Breast epithelium (tissue), 4 donors: ENCODE data around the gene HMCN2. TPM values are rescaled to one million over a fixed set of nuclear protein-coding genes. Genes with fewer than 3 reads are reported as not detected.

Experiments used
- DNase-seq, 2 donors: peaks; one replicate each; pipeline ENCODE4 v3.0.0-alpha.2; 2019; ENCODE audit warnings: low spot score in 2 of 2
- H3K27ac ChIP-seq, 2 donors: fragments of 200-600 bp; sonication (generic) in 1 of 2; one replicate each; pipeline ENCODE4 v1.5.1; 2016 to 2019; ENCODE audit warnings: mild to moderate bottlenecking in 1 of 2
- H3K27me3 ChIP-seq, 2 donors: fragments of 200-600 bp; sonication (generic) in 1 of 2; one replicate each; pipeline versions ENCODE4 v1.5.1 to v1.6.0; 2017 to 2019; ENCODE audit warnings: control low read depth in 1 of 2, mild to moderate bottlenecking in 1 of 2
- H3K36me3 ChIP-seq: fragments of 200-600 bp; one replicate; pipeline ENCODE4 v1.5.1; 2019
- H3K4me1 ChIP-seq, 2 donors: fragments of 200-600 bp; sonication (generic); one replicate each; pipeline ENCODE4 v1.5.1; 2016 to 2019; ENCODE audit warnings: control low read depth in 1 of 2
- H3K4me3 ChIP-seq, 3 donors: fragments of 200-600 bp; sonication (generic); 1 replicate in 2 of 3; 2 replicates in 1 of 3; pipeline ENCODE4 v1.5.1; 2016 to 2019; ENCODE audit warnings: mild to moderate bottlenecking in 3 of 3, moderate library complexity in 2 of 3
- H3K9me3 ChIP-seq, 2 donors: fragments of 200-600 bp; sonication (generic) in 1 of 2; one replicate each; pipeline ENCODE4 v1.5.1; 2016 to 2019; ENCODE audit warnings: control low read depth in 1 of 2
- CTCF ChIP-seq, 3 donors: fragments of 450-650 bp; IDR thresholded peaks; one replicate each; pipeline ENCODE4 v1.5.1; 2016 to 2017; ENCODE audit warnings: antibody characterized with exemption in 3 of 3, mild to moderate bottlenecking in 3 of 3, moderate library complexity in 3 of 3
- POLR2A ChIP-seq: fragments of 450-650 bp; IDR thresholded peaks from one replicate; pipeline ENCODE4 v1.6.1; 2016; ENCODE audit warnings: antibody characterized with exemption, mild to moderate bottlenecking, moderate library complexity
- POLR2AphosphoS5 ChIP-seq, 3 donors: sonication (generic); formaldehyde crosslinking; IDR thresholded peaks; one replicate each; pipeline ENCODE4 v1.6.1; 2017; ENCODE audit warnings: antibody characterized with exemption in 3 of 3
- intact Hi-C: fragments of 100-400 bp; cut with DNase I; formaldehyde crosslinking; loops from one replicate; pipeline ENCODE4 v1.15.1; 2023; ENCODE audit warnings: low total_unique reads
- total RNA-seq, 3 donors: library from RNA; depleted of rRNA; stranded (reverse); fragments of >200 nt; gene quantifications; one replicate each; pipeline ENCODE4 v1.1.0, GENCODE V29; 2016

Gene HMCN2
- total RNA-seq, 3 donors from 2014 or later, result 0.29 to 3.8 (median 0.98) TPM

- intact Hi-C loops, result no loop called here
- no peak for DNase-seq
- no peaks in the 10 kb centered on the region for H3K9me3 ChIP-seq
- H3K36me3 ChIP-seq, result no peaks in the 10 kb centered on the region
- H3K4me1 ChIP-seq, result no peaks in the 10 kb centered on the region
- H3K27me3 ChIP-seq, result peaks cover 0 to 13% of the 10 kb centered on the region in 2 donors
- H3K27ac ChIP-seq, result no peak overlapping the region
- TF ChIP-seq POLR2AphosphoS5 (IDR thresholded peaks at IDR 0.05) (no peak), CTCF (IDR thresholded peaks at IDR 0.05) (no peak), POLR2A (no peak)
- H3K4me3 ChIP-seq, result no peak overlapping the region
These were observed 44.3 kb downstream of the HMCN2 start for GRCh38 chr9:130309689-130310455.

- Histone ChIP-seq H3K4me3 (no peak overlapping the region), H3K9me3 (no peaks in the 10 kb centered on the region), H3K27ac (no peak overlapping the region), H3K4me1 (no peaks in the 10 kb centered on the region), H3K36me3 (no peaks in the 10 kb centered on the region), H3K27me3 (peaks cover 0 to 7% of the 10 kb centered on the region in 2 donors)
- no peak for DNase-seq
- TF ChIP-seq CTCF (IDR thresholded peaks at IDR 0.05), result no peak
- no peak for TF ChIP-seq POLR2A
- TF ChIP-seq POLR2AphosphoS5 (IDR thresholded peaks at IDR 0.05), result no peak
- intact Hi-C loops, result no loop called here
These were observed 44.9 kb downstream of the HMCN2 start for GRCh38 chr9:130310456-130310855.

GRCh38 chr9:130311003-130311402, 45.4 kb downstream of the HMCN2 start:
- intact Hi-C loops, result no loop called here
- Histone ChIP-seq H3K4me3 (no peak overlapping the region), H3K27ac (no peak overlapping the region), H3K4me1 (no peaks in the 10 kb centered on the region), H3K9me3 (no peaks in the 10 kb centered on the region), H3K27me3 (peaks cover 0 to 2% of the 10 kb centered on the region in 2 donors), H3K36me3 (no peaks in the 10 kb centered on the region)
- no peak for DNase-seq
- TF ChIP-seq CTCF (IDR thresholded peaks at IDR 0.05) (no peak), POLR2AphosphoS5 (IDR thresholded peaks at IDR 0.05) (no peak), POLR2A (no peak)

GRCh38 chr9:130311408-130312140, 46.0 kb downstream of the HMCN2 start:
- intact Hi-C loops, result no loop called here
- Histone ChIP-seq H3K27me3 (no peaks in the 10 kb centered on the region), H3K9me3 (no peaks in the 10 kb centered on the region), H3K36me3 (no peaks in the 10 kb centered on the region), H3K4me3 (no peak overlapping the region), H3K27ac (no peak overlapping the region), H3K4me1 (no peaks in the 10 kb centered on the region)
- no peak for DNase-seq
- TF ChIP-seq POLR2A (no peak), POLR2AphosphoS5 (IDR thresholded peaks at IDR 0.05) (no peak), CTCF (IDR thresholded peaks at IDR 0.05) (no peak)
